Skeletal muscle tissue (tissue), 4 donors: ENCODE results near the gene MT3. TPM values are rescaled to one million over a fixed set of nuclear protein-coding genes. Genes with fewer than 3 reads are reported as not detected.
"Not testable (repeated sequence)": the region's sequence is repeated elsewhere in the genome, so short reads cannot be mapped to it uniquely, and the experiment has no call there.

Experiments
- H3K27ac ChIP-seq: one replicate; pipeline ENCODE4 v1.7.0; 2013; ENCODE audit warnings: mild to moderate bottlenecking, low read depth, low read length, inconsistent platforms
- H3K27me3 ChIP-seq, 3 donors: one replicate each; pipeline ENCODE4 v1.7.0; 2013; ENCODE audit warnings: low read length in 3 of 3; ENCODE audit not compliant: control insufficient read depth in 3 of 3, insufficient read depth in 3 of 3
- H3K36me3 ChIP-seq, 3 donors: one replicate each; pipeline ENCODE4 v1.7.0; 2013; ENCODE audit warnings: low read length in 3 of 3; ENCODE audit not compliant: control insufficient read depth in 3 of 3, insufficient read depth in 3 of 3
- H3K4me1 ChIP-seq, 3 donors: one replicate each; pipeline ENCODE4 v1.7.0; 2013; ENCODE audit warnings: low read length in 3 of 3, mild to moderate bottlenecking in 3 of 3; ENCODE audit not compliant: control insufficient read depth in 3 of 3, insufficient read depth in 3 of 3
- H3K4me3 ChIP-seq, 3 donors: one replicate each; pipeline ENCODE4 v1.7.0; 2013; ENCODE audit warnings: low read length in 3 of 3
- H3K9ac ChIP-seq, 3 donors: one replicate each; pipeline ENCODE4 v1.7.0; 2013; ENCODE audit warnings: low read length in 3 of 3, mild to moderate bottlenecking in 3 of 3, moderate library complexity in 2 of 3, low read depth in 1 of 3
- H3K9me3 ChIP-seq, 3 donors: one replicate each; pipeline ENCODE4 v1.7.0; 2013; ENCODE audit warnings: low read length in 3 of 3; ENCODE audit not compliant: control insufficient read depth in 3 of 3
- total RNA-seq: library from RNA; depleted of rRNA; stranded (reverse); fragments of >200 nt; gene quantifications from one replicate; pipeline ENCODE4 v1.2.3, GENCODE V29; 2014
- donor health status: Osteomylitis.

The MT3 gene
- total RNA-seq, 1 donor from 2014 or later = 1.0 TPM

DNA sequence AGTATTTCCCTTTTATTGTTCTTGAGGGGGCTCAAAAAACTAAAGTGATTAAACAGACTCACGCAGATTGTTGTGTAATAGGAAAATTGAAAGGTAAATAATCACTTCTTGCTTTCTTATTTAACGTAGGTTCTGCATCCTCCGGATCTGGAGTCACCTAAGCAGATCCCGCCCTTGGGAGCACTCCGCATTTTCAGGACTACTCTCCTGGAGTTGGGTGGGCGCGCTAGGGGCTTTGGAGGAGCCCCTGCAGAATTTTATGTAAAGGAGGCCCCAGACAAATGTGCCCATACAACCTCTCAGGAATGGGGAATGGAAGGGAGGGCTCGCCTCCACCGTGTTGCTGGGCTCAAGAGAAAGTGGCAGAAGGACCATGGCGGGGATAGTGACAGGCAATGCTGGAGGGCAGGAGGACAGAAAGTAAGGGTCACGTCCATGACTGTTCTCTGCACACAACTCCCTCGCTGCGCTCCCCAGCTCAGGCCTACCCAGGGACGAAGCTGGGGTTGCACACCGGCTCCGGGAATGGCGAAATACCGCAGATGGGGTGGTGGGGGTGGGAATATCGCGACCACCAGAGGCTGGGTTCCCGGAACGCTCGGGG is 27.4 kb downstream of the MT3 start:
- no peaks in the 10 kb centered on the region for H3K36me3 ChIP-seq
- peak overlapping the region; percentile 66 to 79 (median 68) for H3K4me3 ChIP-seq
- H3K4me1 ChIP-seq = peaks cover 15 to 22% (median 21%) of the 10 kb centered on the region in 3 donors
- H3K27me3 ChIP-seq = no peaks in the 10 kb centered on the region
- H3K27ac ChIP-seq = peak overlapping the region; percentile 38
- peak overlapping the region; percentile 58 to 83 (median 74) for H3K9ac ChIP-seq
- no peaks in the 10 kb centered on the region for H3K9me3 ChIP-seq

DNA sequence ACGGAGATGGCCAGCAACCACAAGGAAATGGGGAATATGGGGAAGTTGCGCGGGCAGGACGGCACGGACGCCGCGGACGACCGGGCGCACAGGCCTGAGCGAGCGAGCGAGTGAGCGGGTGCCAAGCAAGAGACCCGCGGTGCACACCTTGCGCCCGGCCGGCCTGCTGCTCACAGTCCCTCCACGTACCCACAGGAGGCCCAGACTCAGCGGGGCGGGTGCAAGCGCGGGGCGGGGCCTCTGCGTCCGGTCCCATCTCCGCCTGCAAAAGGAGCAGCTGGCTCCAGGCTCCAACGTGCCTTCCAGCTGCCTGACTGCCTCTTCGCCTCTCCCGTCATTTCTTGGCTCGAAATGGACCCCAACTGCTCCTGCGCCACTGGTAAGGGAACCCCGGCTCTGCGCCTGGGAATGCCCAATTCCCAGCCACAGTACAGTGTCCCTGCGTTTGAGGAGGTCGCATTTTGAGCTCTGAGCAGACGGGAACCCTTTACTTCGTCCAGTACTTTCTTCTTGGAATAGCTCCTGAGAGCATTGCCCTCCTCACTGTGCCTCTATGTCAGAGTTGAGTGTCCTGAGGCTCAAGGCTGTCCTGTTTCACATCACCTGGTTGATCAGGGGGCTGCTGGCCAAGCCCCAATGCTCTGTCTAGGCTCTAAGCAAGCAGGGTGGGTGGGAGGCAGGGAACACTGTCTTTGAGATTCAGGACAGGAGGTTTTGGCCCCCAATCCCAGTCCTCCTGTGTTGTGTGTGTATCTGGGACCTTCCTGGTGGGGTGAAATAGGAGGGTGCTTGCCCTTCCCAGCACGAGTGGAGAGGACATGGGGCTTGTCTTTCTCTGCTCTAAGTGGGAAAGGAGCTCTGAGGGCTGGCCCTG is 28.1 kb downstream of the MT3 start:
- Histone ChIP-seq H3K27ac (peak overlapping the region; percentile 38), H3K27me3 (no peaks in the 10 kb centered on the region), H3K36me3 (no peaks in the 10 kb centered on the region), H3K9me3 (no peaks in the 10 kb centered on the region), H3K4me3 (peak overlapping the region; percentile 66 to 79 (median 68)), H3K4me1 (peaks cover 11 to 21% (median 16%) of the 10 kb centered on the region in 3 donors), H3K9ac (peak overlapping the region; percentile 61 to 83 (median 77))

DNA sequence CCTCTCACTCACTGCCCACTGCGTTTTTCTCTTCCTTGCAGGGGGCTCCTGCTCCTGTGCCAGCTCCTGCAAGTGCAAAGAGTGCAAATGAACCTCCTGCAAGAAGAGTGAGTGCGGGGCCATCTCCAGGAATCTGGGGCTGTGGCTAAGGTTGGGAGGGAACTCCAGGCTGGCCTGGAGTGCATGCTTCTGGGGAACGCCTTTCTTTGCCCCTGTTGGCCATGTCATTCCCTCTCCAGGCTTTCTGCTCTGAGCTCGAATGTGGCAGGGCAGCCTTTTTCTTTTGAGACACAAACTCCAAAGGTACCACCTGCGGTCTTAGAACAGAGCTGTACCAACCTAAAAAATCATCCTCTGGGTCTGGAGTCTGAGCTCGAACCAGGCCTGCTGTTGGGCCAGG is 28.8 kb downstream of the MT3 start:
- Histone ChIP-seq H3K27ac (peak overlapping the region; percentile 38), H3K4me1 (peaks cover 11 to 21% (median 16%) of the 10 kb centered on the region in 3 donors), H3K27me3 (no peaks in the 10 kb centered on the region), H3K36me3 (no peaks in the 10 kb centered on the region), H3K4me3 (no peak overlapping the region), H3K9ac (peak overlapping the region in 1 of 3 donors; percentile 83), H3K9me3 (no peaks in the 10 kb centered on the region)

DNA sequence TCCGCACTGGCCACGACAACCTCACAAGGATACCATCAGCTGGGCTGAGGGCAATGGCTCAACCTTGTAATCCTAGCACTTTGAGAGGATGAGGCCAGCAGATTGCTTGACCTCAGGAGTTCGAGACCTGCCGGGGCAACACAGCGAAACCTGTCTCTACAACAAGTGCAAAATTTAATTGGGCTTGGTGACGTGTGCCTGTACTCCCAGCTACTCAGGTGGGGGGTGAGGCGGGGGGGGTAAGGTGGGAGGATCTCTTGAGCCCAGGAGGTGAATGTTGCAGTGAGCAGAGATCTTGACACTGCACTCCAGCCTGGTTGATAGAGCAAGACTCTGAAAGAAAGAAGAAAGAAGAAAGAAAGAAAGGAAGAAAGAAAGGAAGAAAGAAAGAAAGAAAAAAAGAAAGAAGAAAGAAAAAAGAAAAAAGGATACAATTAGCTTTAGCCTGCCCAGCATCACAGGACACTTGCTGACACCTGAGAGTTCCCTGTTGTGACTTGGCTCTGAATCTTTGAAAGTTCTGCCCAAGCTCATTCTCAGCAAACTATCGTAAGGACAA is 31.1 kb downstream of the MT3 start:
- Histone ChIP-seq H3K9me3 (no peaks in the 10 kb centered on the region), H3K4me3 (no peak overlapping the region), H3K27ac (no peak overlapping the region), H3K4me1 (peaks cover 11 to 28% (median 21%) of the 10 kb centered on the region in 3 donors), H3K27me3 (no peaks in the 10 kb centered on the region), H3K36me3 (no peaks in the 10 kb centered on the region), H3K9ac (no peak overlapping the region)

DNA sequence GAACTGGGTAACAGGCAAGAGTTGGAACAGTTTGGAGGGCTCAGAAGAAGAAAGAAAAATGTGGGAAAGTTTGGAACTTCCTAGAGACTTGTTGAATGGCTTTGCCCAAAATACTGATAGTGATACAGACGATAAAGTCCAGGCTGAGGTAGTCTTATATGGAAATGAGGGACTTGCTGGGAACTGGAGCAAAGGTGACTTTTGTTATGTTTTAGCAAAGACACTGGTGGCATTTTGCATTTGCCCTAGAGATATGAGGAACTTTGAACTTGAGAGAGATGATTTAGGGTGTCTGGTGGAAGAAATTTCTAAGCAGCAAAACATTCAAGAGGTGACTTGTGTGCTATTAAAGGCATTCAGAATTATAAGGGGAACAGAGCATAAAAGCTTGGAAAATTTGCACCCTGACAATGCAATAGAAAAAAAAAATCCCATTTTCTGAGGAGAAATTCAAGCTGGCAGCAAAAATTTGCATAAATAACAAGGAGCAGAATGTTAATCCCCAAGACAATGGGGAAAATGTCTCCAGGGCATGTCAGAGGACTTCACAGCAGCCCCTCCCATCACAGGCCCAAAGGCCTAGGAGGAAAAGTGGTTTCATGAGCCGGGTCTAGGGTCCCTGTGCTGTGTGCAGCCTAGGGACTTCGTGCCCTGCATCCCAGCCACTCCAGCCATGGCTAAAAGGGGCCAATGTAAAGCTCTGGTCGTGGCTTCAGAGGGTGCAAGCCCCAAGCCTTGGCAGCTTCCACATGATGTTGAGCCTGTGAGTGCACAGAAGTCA is 32.5 kb downstream of the MT3 start:
- not testable (repeated sequence) for H3K36me3 ChIP-seq, H3K27ac ChIP-seq, H3K27me3 ChIP-seq, H3K4me3 ChIP-seq, H3K9me3 ChIP-seq, H3K9ac ChIP-seq
- H3K4me1 ChIP-seq = peaks cover 18 to 39% (median 32%) of the 10 kb centered on the region in 3 donors

DNA sequence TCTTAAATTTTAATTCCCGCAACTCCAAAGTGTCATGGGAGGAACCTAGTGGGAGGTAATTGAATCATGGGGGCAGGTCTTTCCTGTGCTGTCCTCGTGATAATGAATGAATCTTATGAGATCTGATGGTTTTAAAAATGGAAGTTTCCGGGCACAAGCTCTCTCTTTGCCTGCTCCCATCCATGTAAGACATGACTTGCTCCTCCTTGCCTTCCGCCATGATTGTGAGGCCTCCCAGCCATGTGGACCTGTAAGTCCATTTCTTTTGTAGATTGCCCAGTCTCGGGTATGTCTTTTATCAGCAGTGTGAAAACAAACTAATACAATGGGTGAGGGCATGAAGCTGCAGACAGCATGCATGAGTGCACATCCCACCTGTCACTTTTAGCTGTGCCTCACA is 33.9 kb downstream of the MT3 start:
- not testable (repeated sequence) for H3K36me3 ChIP-seq, H3K27ac ChIP-seq

DNA sequence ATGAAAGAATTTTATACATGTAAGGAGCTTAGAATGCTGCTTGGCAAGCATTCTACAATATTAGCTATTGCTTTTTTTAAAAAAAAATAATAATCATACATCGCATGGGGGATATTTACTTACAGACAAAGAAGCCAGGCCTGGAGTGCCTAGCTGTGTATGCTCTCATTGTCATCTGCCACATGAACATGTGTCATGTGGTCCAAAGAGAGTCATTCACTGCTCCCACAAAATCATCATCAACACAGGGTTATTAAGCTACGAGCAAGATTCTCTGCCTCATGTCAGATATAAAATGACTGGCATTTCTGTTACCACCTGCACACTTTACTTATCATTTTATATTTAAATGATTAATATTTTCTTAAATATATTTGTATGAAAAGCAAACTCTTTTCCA is 34.3 kb downstream of the MT3 start:
- no peaks in the 10 kb centered on the region for H3K9me3 ChIP-seq
- no peaks in the 10 kb centered on the region for H3K27me3 ChIP-seq
- H3K4me3 ChIP-seq = no peak overlapping the region
- peaks cover 15 to 30% (median 27%) of the 10 kb centered on the region in 3 donors for H3K4me1 ChIP-seq
- H3K36me3 ChIP-seq = no peaks in the 10 kb centered on the region
- H3K9ac ChIP-seq = no peak overlapping the region
- no peak overlapping the region for H3K27ac ChIP-seq

More for the DNA sequence above, 33.9 kb downstream of the MT3 start:
- not testable (repeated sequence) for H3K4me3 ChIP-seq, H3K9ac ChIP-seq, H3K27me3 ChIP-seq, H3K9me3 ChIP-seq
- peaks cover 15 to 31% (median 26%) of the 10 kb centered on the region in 3 donors for H3K4me1 ChIP-seq

DNA sequence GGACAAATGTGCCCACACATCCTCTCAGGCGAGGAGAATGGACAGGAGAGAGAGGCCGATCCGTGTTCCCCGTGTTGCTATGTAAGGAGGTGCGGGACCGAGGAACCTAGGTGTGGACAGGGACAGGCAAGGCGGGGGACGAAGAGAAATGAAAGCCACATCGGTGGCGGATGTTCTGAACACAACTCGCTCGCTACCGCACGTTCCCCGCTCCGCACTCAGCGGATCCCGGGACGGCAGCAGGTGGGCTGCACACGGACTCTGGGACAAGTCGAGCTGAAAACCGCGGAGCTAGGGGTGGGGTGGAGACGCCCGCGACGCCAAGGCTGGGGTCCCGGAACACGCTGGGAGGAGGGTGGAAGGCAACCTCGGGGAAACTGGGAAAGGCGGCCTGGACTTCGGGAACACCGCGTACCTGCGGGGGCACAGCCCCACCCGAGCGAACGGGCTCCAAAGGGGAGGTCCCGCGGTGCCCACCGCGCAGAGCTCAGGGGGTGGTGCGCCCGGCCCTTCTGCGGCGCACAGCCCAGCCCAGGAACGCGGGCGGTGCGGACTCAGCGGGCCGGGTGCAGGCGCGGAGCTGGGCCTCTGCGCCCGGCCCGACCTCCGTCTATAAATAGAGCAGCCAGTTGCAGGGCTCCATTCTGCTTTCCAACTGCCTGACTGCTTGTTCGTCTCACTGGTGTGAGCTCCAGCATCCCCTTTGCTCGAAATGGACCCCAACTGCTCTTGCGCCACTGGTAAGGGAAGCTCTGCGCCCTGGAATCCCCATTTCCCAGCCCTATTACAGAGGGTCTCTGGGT is 36.0 kb downstream of the MT3 start, which contains the start of gene MT1E:
MT1E (plus strand) TSS at position 642 of the 803 bp plus-strand sequence; CDS start at position 713, 71 bp downstream.
- peak within 1 kb of the TSS; percentile 88 to 95 (median 90) for H3K4me3 ChIP-seq
- peak within 1 kb of the TSS; percentile 88 to 98 (median 97) for H3K9ac ChIP-seq
- H3K9me3 ChIP-seq = no peaks in the 10 kb centered on the region
- H3K36me3 ChIP-seq = no peaks in the 10 kb centered on the region
- no peaks in the 10 kb centered on the region for H3K27me3 ChIP-seq
- H3K4me1 ChIP-seq = peaks cover 27 to 41% (median 38%) of the 10 kb centered on the region in 3 donors
- H3K27ac ChIP-seq = peak within 1 kb of the TSS; percentile 90
